Measurements from ENCODE around the gene STK32B.

STK32B gene

DNA sequence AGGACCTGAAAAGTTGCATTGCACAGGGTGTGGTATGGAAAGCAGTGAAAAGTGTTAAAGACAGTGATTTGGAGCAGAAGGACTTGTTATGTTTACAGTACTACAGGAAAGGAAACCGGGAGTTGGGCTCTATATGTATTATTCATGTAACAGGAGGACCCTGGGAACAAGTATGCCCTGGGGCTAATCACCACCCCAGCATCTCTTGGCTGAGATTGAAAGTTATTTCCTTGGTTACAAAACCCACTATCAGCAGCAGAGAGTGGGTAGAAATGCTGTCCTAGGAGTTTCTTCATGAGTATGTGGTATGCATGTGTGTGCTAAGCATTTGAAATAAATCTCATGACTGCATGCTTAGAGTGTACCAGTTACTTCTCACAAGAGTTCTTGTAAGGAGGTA, 46.9 kb downstream of the STK32B start:
- no peak for TF ChIP-seq ZBTB7A (IDR thresholded peaks at IDR 0.05; ENCODE audit: low read depth)
- TF ChIP-seq FOXM1 (IDR thresholded peaks at IDR 0.05; ENCODE audit: borderline replicate concordance, low read depth) = no peak
- TF ChIP-seq, protein P1, sequence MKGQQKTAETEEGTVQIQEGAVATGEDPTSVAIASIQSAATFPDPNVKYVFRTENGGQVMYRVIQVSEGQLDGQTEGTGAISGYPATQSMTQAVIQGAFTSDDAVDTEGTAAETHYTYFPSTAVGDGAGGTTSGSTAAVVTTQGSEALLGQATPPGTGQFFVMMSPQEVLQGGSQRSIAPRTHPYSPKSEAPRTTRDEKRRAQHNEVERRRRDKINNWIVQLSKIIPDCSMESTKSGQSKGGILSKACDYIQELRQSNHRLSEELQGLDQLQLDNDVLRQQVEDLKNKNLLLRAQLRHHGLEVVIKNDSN (IDR thresholded peaks at IDR 0.05) = no peak
- TF ChIP-seq TAF1 (IDR thresholded peaks at IDR 0.05; ENCODE audit: low read depth) = no peak
- no peak for TF ChIP-seq NFIC (IDR thresholded peaks at IDR 0.05)
- TF ChIP-seq, protein P2, sequence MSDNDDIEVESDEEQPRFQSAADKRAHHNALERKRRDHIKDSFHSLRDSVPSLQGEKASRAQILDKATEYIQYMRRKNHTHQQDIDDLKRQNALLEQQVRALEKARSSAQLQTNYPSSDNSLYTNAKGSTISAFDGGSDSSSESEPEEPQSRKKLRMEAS (IDR thresholded peaks at IDR 0.05) = no peak
- TF ChIP-seq TEAD4 (IDR thresholded peaks at IDR 0.05) = no peak
- TF ChIP-seq, protein P3, sequence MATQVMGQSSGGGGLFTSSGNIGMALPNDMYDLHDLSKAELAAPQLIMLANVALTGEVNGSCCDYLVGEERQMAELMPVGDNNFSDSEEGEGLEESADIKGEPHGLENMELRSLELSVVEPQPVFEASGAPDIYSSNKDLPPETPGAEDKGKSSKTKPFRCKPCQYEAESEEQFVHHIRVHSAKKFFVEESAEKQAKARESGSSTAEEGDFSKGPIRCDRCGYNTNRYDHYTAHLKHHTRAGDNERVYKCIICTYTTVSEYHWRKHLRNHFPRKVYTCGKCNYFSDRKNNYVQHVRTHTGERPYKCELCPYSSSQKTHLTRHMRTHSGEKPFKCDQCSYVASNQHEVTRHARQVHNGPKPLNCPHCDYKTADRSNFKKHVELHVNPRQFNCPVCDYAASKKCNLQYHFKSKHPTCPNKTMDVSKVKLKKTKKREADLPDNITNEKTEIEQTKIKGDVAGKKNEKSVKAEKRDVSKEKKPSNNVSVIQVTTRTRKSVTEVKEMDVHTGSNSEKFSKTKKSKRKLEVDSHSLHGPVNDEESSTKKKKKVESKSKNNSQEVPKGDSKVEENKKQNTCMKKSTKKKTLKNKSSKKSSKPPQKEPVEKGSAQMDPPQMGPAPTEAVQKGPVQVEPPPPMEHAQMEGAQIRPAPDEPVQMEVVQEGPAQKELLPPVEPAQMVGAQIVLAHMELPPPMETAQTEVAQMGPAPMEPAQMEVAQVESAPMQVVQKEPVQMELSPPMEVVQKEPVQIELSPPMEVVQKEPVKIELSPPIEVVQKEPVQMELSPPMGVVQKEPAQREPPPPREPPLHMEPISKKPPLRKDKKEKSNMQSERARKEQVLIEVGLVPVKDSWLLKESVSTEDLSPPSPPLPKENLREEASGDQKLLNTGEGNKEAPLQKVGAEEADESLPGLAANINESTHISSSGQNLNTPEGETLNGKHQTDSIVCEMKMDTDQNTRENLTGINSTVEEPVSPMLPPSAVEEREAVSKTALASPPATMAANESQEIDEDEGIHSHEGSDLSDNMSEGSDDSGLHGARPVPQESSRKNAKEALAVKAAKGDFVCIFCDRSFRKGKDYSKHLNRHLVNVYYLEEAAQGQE (IDR thresholded peaks at IDR 0.05; ENCODE audit: low read depth) = no peak
- no peak for TF ChIP-seq EP300 (IDR thresholded peaks at IDR 0.05; ENCODE audit: borderline replicate concordance)
- no peak for TF ChIP-seq CEBPB (IDR thresholded peaks at IDR 0.05)
- no peak for TF ChIP-seq YY1 (IDR thresholded peaks at IDR 0.05; ENCODE audit: low read depth)
- no peak for TF ChIP-seq RAD21 (IDR thresholded peaks at IDR 0.05; ENCODE audit: low read depth)
- no peak for TF ChIP-seq EGR1 (IDR thresholded peaks at IDR 0.05)
- no peak for TF ChIP-seq TCF12 (IDR thresholded peaks at IDR 0.05; ENCODE audit: low read depth)
- no peak for TF ChIP-seq CREB1 (IDR thresholded peaks at IDR 0.05; ENCODE audit: low read depth)

DNA sequence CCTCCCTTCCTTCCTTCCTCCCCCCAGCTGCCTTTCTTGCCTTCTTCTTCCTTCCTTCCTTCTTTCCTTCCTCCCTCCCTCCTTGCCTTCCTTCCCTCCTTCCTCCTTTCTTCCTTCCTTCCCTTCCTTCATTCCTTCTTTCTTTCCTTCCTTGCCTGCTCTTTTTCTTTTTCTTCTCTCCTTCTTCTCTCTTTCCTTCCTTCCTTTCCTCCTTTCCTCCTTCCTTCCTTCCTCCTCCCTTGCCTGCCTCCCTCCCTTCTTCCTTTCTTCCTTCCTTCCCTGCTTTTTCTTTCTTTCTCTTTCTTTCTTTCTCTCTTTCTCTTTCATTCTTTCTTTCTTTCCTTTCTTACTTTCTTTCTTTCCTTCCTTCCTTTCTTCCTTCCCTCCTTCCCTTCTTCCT, 49.1 kb downstream of the STK32B start:
- TF ChIP-seq FOXM1 (IDR thresholded peaks at IDR 0.05; ENCODE audit: borderline replicate concordance, low read depth) (no peak), ZBTB7A (IDR thresholded peaks at IDR 0.05; ENCODE audit: low read depth) (no peak), TAF1 (IDR thresholded peaks at IDR 0.05; ENCODE audit: low read depth) (no peak), TEAD4 (IDR thresholded peaks at IDR 0.05) (no peak), YY1 (IDR thresholded peaks at IDR 0.05; ENCODE audit: low read depth) (no peak), TCF12 (IDR thresholded peaks at IDR 0.05; ENCODE audit: low read depth) (no peak)

DNA sequence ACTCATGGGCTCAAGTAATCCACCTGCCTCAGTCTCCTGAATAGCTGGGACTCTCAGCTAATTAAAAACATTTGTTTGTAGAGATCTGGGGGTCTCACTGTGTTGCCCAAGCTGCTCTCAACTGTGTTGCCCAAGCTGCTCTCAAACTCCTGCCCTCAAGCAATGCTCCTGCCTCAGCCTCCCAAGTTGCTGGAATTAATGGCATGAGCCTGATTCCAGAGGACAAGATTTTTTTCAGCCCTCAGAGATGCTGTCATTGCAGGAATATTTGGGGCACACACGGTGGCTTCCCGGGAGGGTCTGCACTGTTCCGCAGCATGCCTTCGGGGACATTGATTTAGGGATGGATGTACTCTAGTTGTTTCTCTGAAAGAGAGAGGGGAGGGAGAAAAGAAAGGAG, 49.7 kb downstream of the STK32B start:
- TF ChIP-seq NFIC (IDR thresholded peaks at IDR 0.05) (no peak), EP300 (IDR thresholded peaks at IDR 0.05; ENCODE audit: borderline replicate concordance) (no peak)

DNA sequence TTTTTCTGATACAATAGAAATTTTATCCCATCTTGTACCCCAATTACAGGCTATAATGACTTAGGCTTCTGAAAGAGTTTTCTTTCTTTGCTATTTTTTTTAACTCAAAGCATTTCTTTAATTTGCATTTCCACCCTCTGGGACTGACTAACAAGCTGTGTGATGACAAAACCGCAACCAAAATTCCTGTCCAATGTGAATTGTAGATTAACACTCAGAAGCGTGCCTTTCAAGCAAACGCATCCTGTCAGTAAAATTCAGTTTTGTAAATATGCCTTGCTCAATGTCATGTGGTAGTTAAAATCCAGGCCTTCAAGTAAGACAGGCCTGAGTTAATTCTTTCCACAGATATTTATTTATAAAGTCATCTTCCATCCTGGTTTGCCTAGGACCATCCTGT, 50.3 kb downstream of the STK32B start:
- TF ChIP-seq TEAD4 (IDR thresholded peaks at IDR 0.05) (no peak), EP300 (IDR thresholded peaks at IDR 0.05; ENCODE audit: borderline replicate concordance) (no peak), TCF12 (IDR thresholded peaks at IDR 0.05; ENCODE audit: low read depth) (no peak), EGR1 (IDR thresholded peaks at IDR 0.05) (no peak), CREB1 (IDR thresholded peaks at IDR 0.05; ENCODE audit: low read depth) (no peak), ZBTB7A (IDR thresholded peaks at IDR 0.05; ENCODE audit: low read depth) (no peak), FOXM1 (IDR thresholded peaks at IDR 0.05; ENCODE audit: borderline replicate concordance, low read depth) (no peak), RAD21 (IDR thresholded peaks at IDR 0.05; ENCODE audit: low read depth) (no peak), NFIC (IDR thresholded peaks at IDR 0.05) (no peak), YY1 (IDR thresholded peaks at IDR 0.05; ENCODE audit: low read depth) (no peak), TAF1 (IDR thresholded peaks at IDR 0.05; ENCODE audit: low read depth) (no peak), CEBPB (IDR thresholded peaks at IDR 0.05) (no peak)
- TF ChIP-seq, protein P1 (IDR thresholded peaks at IDR 0.05) = no peak
- TF ChIP-seq, protein P3 (IDR thresholded peaks at IDR 0.05; ENCODE audit: low read depth) = no peak
- TF ChIP-seq, protein P2 (IDR thresholded peaks at IDR 0.05) = no peak

DNA sequence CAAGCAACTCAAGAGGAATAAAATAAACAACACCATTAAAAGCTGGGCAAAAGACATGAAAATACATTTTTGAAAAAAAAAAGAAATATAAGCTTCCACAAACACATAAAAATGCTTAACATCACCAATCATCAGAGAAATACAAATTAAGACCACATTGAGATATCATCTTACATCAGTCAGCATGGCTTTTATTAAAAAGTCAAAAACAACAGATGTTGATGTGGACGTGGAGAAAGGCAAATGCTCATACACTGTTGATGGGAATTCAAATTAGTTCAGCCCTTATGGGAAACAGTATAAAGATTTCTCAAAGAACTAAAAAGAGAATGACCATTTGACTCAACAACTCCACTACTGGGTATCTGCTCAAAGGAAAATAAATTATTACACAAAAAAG, 59.6 kb downstream of the STK32B start:
- no peak for TF ChIP-seq TCF12 (IDR thresholded peaks at IDR 0.05; ENCODE audit: low read depth)
- no peak for TF ChIP-seq EP300 (IDR thresholded peaks at IDR 0.05; ENCODE audit: borderline replicate concordance)
- TF ChIP-seq, protein P2 (IDR thresholded peaks at IDR 0.05) = no peak
- TF ChIP-seq CEBPB (IDR thresholded peaks at IDR 0.05) = no peak
- TF ChIP-seq ZBTB7A (IDR thresholded peaks at IDR 0.05; ENCODE audit: low read depth) = no peak
- no peak for TF ChIP-seq TAF1 (IDR thresholded peaks at IDR 0.05; ENCODE audit: low read depth)
- TF ChIP-seq TEAD4 (IDR thresholded peaks at IDR 0.05) = no peak
- TF ChIP-seq FOXM1 (IDR thresholded peaks at IDR 0.05; ENCODE audit: borderline replicate concordance, low read depth) = no peak
- no peak for TF ChIP-seq RAD21 (IDR thresholded peaks at IDR 0.05; ENCODE audit: low read depth)
- no peak for TF ChIP-seq CREB1 (IDR thresholded peaks at IDR 0.05; ENCODE audit: low read depth)
- no peak for TF ChIP-seq EGR1 (IDR thresholded peaks at IDR 0.05)
- TF ChIP-seq, protein P1 (IDR thresholded peaks at IDR 0.05) = no peak
- TF ChIP-seq, protein P3 (IDR thresholded peaks at IDR 0.05; ENCODE audit: low read depth) = no peak
- no peak for TF ChIP-seq NFIC (IDR thresholded peaks at IDR 0.05)
- TF ChIP-seq YY1 (IDR thresholded peaks at IDR 0.05; ENCODE audit: low read depth) = no peak

Data from Ishikawa (cell line).